Heart left ventricle (tissue), 13 donors: ENCODE measurements around the gene DDX46.

Experiments
- CTCF ChIP-seq, 12 donors: fragments of 200-600 bp; sonication (generic) in 4 of 12; IDR thresholded peaks; one replicate each; pipeline versions ENCODE4 v1.5.0 to v1.8.0; 2018 to 2022; ENCODE audit warnings: antibody characterized with exemption in 12 of 12, mild to moderate bottlenecking in 5 of 12
- POLR2A ChIP-seq, 2 donors: fragments of 450-650 bp; IDR thresholded peaks; one replicate each; pipeline ENCODE4 v1.6.1; 2017; ENCODE audit warnings: antibody characterized with exemption in 2 of 2, mild to moderate bottlenecking in 2 of 2, moderate library complexity in 2 of 2
- donor health status: ischemic (EF 13 %, LVEDD 7.1; RV severe dilation, severe dysfunction).
- donor health status: DM: no; HTN: yes; CAD: no.
- donor health status: DM: no; HTN: no; CAD: no.
- donor health status: ischemic (EF 25% LVEDD 6.9; RV normal size, moderate dysfunction).
- donor health status: ischemic (EF 25% LVEDD 5.7; RV mildly dilated, moderate dysfunction).
- donor health status: ischemic (EF 35%, LVEDD 5.7; RV mildly dilated, moderate dysfunction).
- donor health status: nonischemic (EF 11% LVEDD 7.7; RV severe dilation, severe dysfunction).
- donor health status: DM: yes; HTN: yes; CAD: no.
- donor health status: PGD.
- donor health status: ischemic (EF 29% LVEDD 5.4; RV normal size, mild dysfunction).
- donor health status: nonischemic (EF 23%, LVEDD 6.1; RV moderate dilation, normal function).

- TF ChIP-seq CTCF (IDR thresholded peaks at IDR 0.05) (no peak), POLR2A (IDR thresholded peaks at IDR 0.05) (no peak)
Measured at GRCh38 chr5:134749415-134749814, 9.2 kb upstream of the DDX46 start.
